Activated CD4-positive, alpha-beta T cell treated with anti-CD3 and anti-CD28 coated beads, Interleukin-2, amount 50 U/mL, for 4 hours (primary cell): Measurements from ENCODE around the gene RIN2.
"Not testable (repeated sequence)": the region's sequence is repeated elsewhere in the genome, so short reads cannot be mapped to it uniquely, and the experiment has no call there.

Experiments
- DNase-seq, 2 experiments: peaks; one replicate each; pipeline ENCODE4 v3.0.0-alpha.2; 2020

Gene RIN2

GRCh38 chr20:19793716-19794115 is 35.7 kb downstream of the RIN2 start:
- DNase-seq = no peak

GRCh38 chr20:19794941-19795340 is 36.9 kb downstream of the RIN2 start:
- DNase-seq = no peak

GRCh38 chr20:19799325-19799724 is 41.3 kb downstream of the RIN2 start:
- no peak for DNase-seq

GRCh38 chr20:19802099-19802491 is 44.0 kb downstream of the RIN2 start:
- DNase-seq = no peak

GRCh38 chr20:19802492-19803158 is 44.6 kb downstream of the RIN2 start:
- DNase-seq = no peak

GRCh38 chr20:19806276-19806675 is 48.2 kb downstream of the RIN2 start:
- DNase-seq = not testable (repeated sequence)

GRCh38 chr20:19806806-19807190 is 48.7 kb downstream of the RIN2 start:
- DNase-seq = no peak

GRCh38 chr20:19807191-19807945 is 49.3 kb downstream of the RIN2 start:
- DNase-seq = no peak
